ENCODE results near the gene FOXP1. TPM values are rescaled to one million over a fixed set of nuclear protein-coding genes. Genes with fewer than 3 reads are reported as not detected.

FOXP1 gene
- total RNA-seq, 1 donor from 2014 or later = 72.3 TPM

GRCh38 chr3:71135373-71136088, 448.0 kb downstream of the FOXP1 start:
- no peak for DNase-seq

- no peak for DNase-seq
Observed at GRCh38 chr3:71134521-71134920, 449.0 kb downstream of the FOXP1 start.

GRCh38 chr3:71133865-71134264, 449.7 kb downstream of the FOXP1 start:
- no peak for DNase-seq

- no peak for DNase-seq
Observed at GRCh38 chr3:71132995-71133730, 450.4 kb downstream of the FOXP1 start.

GRCh38 chr3:71131375-71132314, 451.9 kb downstream of the FOXP1 start:
- DNase-seq = no peak

- DNase-seq = peak; percentile 74
Observed at GRCh38 chr3:71130471-71131374, 452.8 kb downstream of the FOXP1 start.

- peak; percentile 82 for DNase-seq
Observed at GRCh38 chr3:71129611-71130431, 453.7 kb downstream of the FOXP1 start.

- DNase-seq = peak; percentile 49
Observed at GRCh38 chr3:71128961-71129360, 454.6 kb downstream of the FOXP1 start.

GRCh38 chr3:71127844-71128243, 455.7 kb downstream of the FOXP1 start:
- peak; percentile 36 for DNase-seq

- peak; percentile 64 for DNase-seq
Observed at GRCh38 chr3:71127052-71127831, 456.3 kb downstream of the FOXP1 start.

GRCh38 chr3:71125738-71126137, 457.8 kb downstream of the FOXP1 start:
- no peak for DNase-seq

GRCh38 chr3:71124048-71124447, 459.5 kb downstream of the FOXP1 start:
- DNase-seq = no peak

- no peak for DNase-seq
Observed at GRCh38 chr3:71122641-71123040, 460.9 kb downstream of the FOXP1 start.

- no peak for DNase-seq
Observed at GRCh38 chr3:71121429-71122167, 461.9 kb downstream of the FOXP1 start.

GRCh38 chr3:71120012-71120411, 463.5 kb downstream of the FOXP1 start:
- no peak for DNase-seq

GRCh38 chr3:71119171-71119570, 464.4 kb downstream of the FOXP1 start:
- peak; percentile 44 for DNase-seq

GRCh38 chr3:71118436-71118835, 465.1 kb downstream of the FOXP1 start:
- DNase-seq = no peak

- no peak for DNase-seq
Observed at GRCh38 chr3:71117572-71118247, 465.8 kb downstream of the FOXP1 start.

GRCh38 chr3:71114610-71115009, 468.9 kb downstream of the FOXP1 start:
- DNase-seq = no peak
